ENCODE data around the gene ATG14. TPM values are rescaled to one million over a fixed set of nuclear protein-coding genes. Genes with fewer than 3 reads are reported as not detected.

ATG14 gene
- total RNA-seq, 2 experiments from 2014 or later, result 5.1 to 5.5 TPM

DNA sequence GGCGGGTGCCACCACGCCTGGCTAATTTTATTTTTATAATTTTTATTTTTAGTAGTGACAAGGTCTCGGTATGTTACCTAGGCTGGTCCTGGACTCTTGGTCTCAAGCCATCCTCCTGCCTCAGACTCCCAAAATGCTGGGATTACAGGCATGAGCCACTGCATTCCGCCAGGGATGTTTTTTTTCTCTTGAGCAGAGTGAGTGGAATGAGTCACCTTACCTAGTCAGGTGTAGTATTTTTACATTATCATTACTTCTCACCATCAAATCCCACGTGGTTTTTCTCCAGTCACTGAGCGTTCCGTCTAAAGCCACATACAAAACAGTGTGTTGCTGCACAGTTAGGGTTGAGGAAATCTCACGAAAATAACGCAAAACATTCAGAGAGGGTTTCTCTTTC is 29.7 kb upstream of the ATG14 start:
- H3K9me3 Mint-ChIP-seq, result no peaks in the 10 kb centered on the region
- POLR2A ChIA-PET, result no interaction called here
- TF ChIP-seq, protein P1, sequence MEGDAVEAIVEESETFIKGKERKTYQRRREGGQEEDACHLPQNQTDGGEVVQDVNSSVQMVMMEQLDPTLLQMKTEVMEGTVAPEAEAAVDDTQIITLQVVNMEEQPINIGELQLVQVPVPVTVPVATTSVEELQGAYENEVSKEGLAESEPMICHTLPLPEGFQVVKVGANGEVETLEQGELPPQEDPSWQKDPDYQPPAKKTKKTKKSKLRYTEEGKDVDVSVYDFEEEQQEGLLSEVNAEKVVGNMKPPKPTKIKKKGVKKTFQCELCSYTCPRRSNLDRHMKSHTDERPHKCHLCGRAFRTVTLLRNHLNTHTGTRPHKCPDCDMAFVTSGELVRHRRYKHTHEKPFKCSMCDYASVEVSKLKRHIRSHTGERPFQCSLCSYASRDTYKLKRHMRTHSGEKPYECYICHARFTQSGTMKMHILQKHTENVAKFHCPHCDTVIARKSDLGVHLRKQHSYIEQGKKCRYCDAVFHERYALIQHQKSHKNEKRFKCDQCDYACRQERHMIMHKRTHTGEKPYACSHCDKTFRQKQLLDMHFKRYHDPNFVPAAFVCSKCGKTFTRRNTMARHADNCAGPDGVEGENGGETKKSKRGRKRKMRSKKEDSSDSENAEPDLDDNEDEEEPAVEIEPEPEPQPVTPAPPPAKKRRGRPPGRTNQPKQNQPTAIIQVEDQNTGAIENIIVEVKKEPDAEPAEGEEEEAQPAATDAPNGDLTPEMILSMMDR (IDR thresholded peaks at IDR 0.05), result no peak
- intact Hi-C loops (cut with micrococcal nuclease), result loop anchor here (10.0 kb wide), 1 partner anchor 134 kb away; no protein-coding TSS in a partner anchor
- H3K36me3 Mint-ChIP-seq (ENCODE audit: low read depth), result no peaks in the 10 kb centered on the region
- H3K27ac Mint-ChIP-seq, result no peak overlapping the region
- H3K27me3 Mint-ChIP-seq, result no peaks in the 10 kb centered on the region
- H3K4me1 Mint-ChIP-seq (ENCODE audit: low read depth), result no peaks in the 10 kb centered on the region
- no peak for DNase-seq
- CTCF ChIA-PET, result interaction anchor here (0.8 kb wide), 1 partner anchor 74 kb away, joined by 3 read pairs; no protein-coding TSS in a partner anchor
- no peak for ATAC-seq
- no peak overlapping the region for H3K4me3 Mint-ChIP-seq

DNA sequence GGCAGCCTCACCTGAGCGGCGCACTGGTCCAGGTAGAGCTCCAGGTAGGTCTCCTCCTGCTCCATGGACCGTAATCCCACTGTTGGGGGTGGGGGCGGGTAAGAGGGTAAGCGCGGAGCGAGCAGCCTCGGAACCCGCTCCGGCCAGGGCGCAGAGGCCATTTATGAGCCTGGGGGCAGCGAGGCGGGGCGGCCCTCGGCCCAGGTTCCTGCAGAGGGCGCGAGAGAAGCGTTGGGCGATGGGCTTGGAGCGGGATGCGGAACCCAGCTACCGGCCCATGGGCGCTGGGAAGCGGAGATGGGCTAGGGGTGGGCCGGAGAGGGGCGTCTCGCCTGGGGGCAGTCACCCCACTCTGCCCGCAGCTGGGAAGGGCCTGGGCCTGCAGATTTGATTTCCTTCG is 28.8 kb upstream of the ATG14 start, which contains the start of gene TBPL2:
TSS of gene TBPL2 (minus strand) at position 232 of the 400 bp plus-strand sequence. CDS start at position 65, 167 bp downstream.
- Mint-ChIP-seq H3K4me1 (ENCODE audit: low read depth) (no peaks in the 10 kb centered on the region), H3K27me3 (no peaks in the 10 kb centered on the region), H3K27ac (no peak within 1 kb of the TSS), H3K4me3 (no peak within 1 kb of the TSS), H3K9me3 (no peaks in the 10 kb centered on the region), H3K36me3 (ENCODE audit: low read depth) (no peaks in the 10 kb centered on the region)
- TF ChIP-seq, protein P1 (IDR thresholded peaks at IDR 0.05), result no peak
- DNase-seq (no peak), ATAC-seq (no peak)
- intact Hi-C loops (cut with micrococcal nuclease), result loop anchor here (10.0 kb wide), 1 partner anchor 134 kb away; no protein-coding TSS in a partner anchor
- POLR2A ChIA-PET, result interaction anchor here (1.0 kb wide), 1 partner anchor 282 kb away, joined by 3 read pairs; no protein-coding TSS in a partner anchor
- CTCF ChIA-PET, result interaction anchor here (0.8 to 5.5 kb wide), 2 partner anchors 14 to 75 kb away, joined by 3 to 38 read pairs; no protein-coding TSS in a partner anchor

DNA sequence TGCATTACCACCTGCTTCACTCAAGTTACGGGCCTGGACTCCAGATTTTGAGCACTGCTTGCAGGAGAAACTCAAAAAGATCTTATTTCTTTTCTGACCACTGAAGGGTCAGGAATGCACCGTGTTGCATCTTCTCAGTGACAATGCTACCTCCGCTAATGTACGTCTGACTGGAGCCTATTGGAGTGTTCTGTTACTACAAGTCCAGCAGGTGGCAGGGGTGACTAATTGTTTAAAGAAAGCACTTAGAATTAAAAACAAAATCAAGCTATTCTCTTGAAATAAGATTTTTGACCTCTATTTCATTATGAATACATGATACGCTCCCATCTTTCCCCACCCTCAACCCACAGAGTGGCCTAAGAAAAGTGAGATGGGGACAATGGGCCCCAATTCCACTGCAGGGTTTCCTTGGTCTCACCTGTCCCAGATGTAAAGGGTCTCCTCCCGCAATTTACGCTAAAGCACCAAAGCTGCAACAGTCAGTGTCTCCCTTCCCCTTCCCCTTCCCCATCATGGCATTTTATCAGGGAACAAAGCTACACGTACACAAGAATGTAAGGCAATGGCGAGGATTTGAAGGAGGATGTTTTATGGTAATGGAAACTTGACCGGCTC is 26.5 kb upstream of the ATG14 start:
- H3K27ac Mint-ChIP-seq, result no peak overlapping the region
- H3K36me3 Mint-ChIP-seq (ENCODE audit: low read depth), result no peaks in the 10 kb centered on the region
- no peak for ATAC-seq
- DNase-seq, result peak; percentile 39
- TF ChIP-seq, protein P1 (IDR thresholded peaks at IDR 0.05), result peak; percentile 48
- no peak overlapping the region for H3K4me3 Mint-ChIP-seq
- intact Hi-C loops (cut with micrococcal nuclease), result no loop called here
- ChIA-PET POLR2A (interaction anchor here (0.8 kb wide), 1 partner anchor 138 kb away, joined by 4 read pairs; no protein-coding TSS in a partner anchor), CTCF (interaction anchor here (1.0 to 8.6 kb wide), 10 partner anchors 9 to 1036 kb away, joined by 3 to 66 read pairs (median 5); partner anchors contain the start of gene KTN1)
- peaks cover 18% of the 10 kb centered on the region for H3K4me1 Mint-ChIP-seq (ENCODE audit: low read depth)
- H3K27me3 Mint-ChIP-seq, result no peaks in the 10 kb centered on the region
- H3K9me3 Mint-ChIP-seq, result no peaks in the 10 kb centered on the region

DNA sequence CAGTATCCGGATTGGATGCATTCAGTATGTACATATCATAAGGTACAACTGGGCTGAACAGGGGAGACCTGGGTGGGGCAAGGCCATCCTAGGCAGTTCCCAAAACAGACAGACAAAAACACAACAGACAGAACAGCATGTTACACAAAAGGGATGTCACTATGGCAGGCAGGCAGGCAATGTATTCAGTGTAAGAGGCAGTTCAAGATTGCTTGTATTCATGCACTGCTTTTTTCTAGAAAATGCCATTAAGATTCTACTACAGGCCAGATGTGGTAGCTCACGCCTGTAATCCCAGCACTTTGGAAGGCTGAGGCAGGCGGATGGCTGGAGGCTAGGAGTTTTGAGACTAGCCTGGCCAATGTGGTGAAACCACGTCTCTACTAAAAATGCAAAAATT is 25.3 kb upstream of the ATG14 start:
- DNase-seq, result no peak
- Mint-ChIP-seq H3K9me3 (no peaks in the 10 kb centered on the region), H3K4me1 (ENCODE audit: low read depth) (peaks cover 20% of the 10 kb centered on the region), H3K36me3 (ENCODE audit: low read depth) (no peaks in the 10 kb centered on the region), H3K4me3 (no peak overlapping the region), H3K27ac (no peak overlapping the region), H3K27me3 (no peaks in the 10 kb centered on the region)
- TF ChIP-seq, protein P1 (IDR thresholded peaks at IDR 0.05), result no peak
- ATAC-seq, result no peak
- intact Hi-C loops (cut with micrococcal nuclease), result no loop called here
- ChIA-PET CTCF (interaction anchor here (0.9 to 8.6 kb wide), 5 partner anchors 10 to 212 kb away, joined by 3 to 66 read pairs (median 5); partner anchors contain the start of gene KTN1), POLR2A (no interaction called here)

DNA sequence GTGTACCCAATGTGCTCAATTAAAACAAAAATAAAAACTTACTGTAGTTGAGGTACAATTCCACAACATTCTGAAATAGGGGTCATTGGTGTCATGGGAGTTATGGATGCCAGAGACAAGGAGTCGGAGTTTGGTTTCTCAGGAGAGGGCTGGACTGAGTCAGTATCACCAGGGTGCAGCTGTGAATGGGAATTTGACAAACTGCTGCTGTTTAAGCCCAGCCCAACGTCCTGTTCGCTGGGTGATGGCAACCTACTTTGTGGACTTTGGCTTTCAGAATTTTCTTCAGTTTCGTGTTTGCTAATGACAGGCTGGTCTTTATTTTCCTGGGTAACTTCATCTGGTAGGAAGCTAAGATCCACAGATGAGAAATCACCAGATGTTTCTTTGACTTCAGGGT is 24.9 kb upstream of the ATG14 start:
- peaks cover 20% of the 10 kb centered on the region for H3K4me1 Mint-ChIP-seq (ENCODE audit: low read depth)
- ChIA-PET POLR2A (no interaction called here), CTCF (interaction anchor here (0.9 to 8.6 kb wide), 4 partner anchors 10 to 143 kb away, joined by 3 to 66 read pairs (median 22); partner anchors contain the start of gene KTN1)
- TF ChIP-seq, protein P1 (IDR thresholded peaks at IDR 0.05), result no peak
- no peaks in the 10 kb centered on the region for H3K27me3 Mint-ChIP-seq
- no peak for ATAC-seq
- DNase-seq, result no peak
- intact Hi-C loops (cut with micrococcal nuclease), result no loop called here
- H3K4me3 Mint-ChIP-seq, result no peak overlapping the region
- H3K27ac Mint-ChIP-seq, result no peak overlapping the region
- no peaks in the 10 kb centered on the region for H3K9me3 Mint-ChIP-seq
- H3K36me3 Mint-ChIP-seq (ENCODE audit: low read depth), result no peaks in the 10 kb centered on the region

Data from activated CD8-positive, alpha-beta T cell treated with anti-CD3 and anti-CD28 coated beads for 36 hours (primary cell).